ENCODE measurements around the gene SFSWAP.

The SFSWAP gene

GRCh38 chr12:131723532-131723931 lies 12.6 kb downstream of the SFSWAP start:
- Histone ChIP-seq H3K4me3 (replicated peaks; ENCODE audit: insufficient read depth, low read length) (no peak overlapping the region), H3K27me3 (ENCODE audit: insufficient read depth, poor library complexity, severe bottlenecking) (no peaks in the 10 kb centered on the region), H3K27ac (replicated peaks) (no peak overlapping the region)
- TF ChIP-seq POLR2AphosphoS5 (IDR thresholded peaks at IDR 0.05; ENCODE audit: low read depth) = no peak
- no peak for TF ChIP-seq REST (IDR thresholded peaks at IDR 0.05; ENCODE audit: insufficient replicate concordance, low read depth)
- no peak for TF ChIP-seq GABPA (IDR thresholded peaks at IDR 0.05; ENCODE audit: low read depth)
- no peak for TF ChIP-seq CTCF (IDR thresholded peaks at IDR 0.05; ENCODE audit: insufficient read depth, low read length)
- no peak for TF ChIP-seq SPI1 (IDR thresholded peaks at IDR 0.05; ENCODE audit: borderline replicate concordance, low read depth)
- DNase-seq (ENCODE audit: low read depth in 1 of 2, low spot score in 1 of 2) = no peak

- Histone ChIP-seq H3K4me3 (replicated peaks; ENCODE audit: insufficient read depth, low read length) (no peak overlapping the region), H3K27me3 (ENCODE audit: insufficient read depth, poor library complexity, severe bottlenecking) (no peaks in the 10 kb centered on the region), H3K27ac (replicated peaks) (no peak overlapping the region)
- TF ChIP-seq REST (IDR thresholded peaks at IDR 0.05; ENCODE audit: insufficient replicate concordance, low read depth) = no peak
- TF ChIP-seq POLR2AphosphoS5 (IDR thresholded peaks at IDR 0.05; ENCODE audit: low read depth) = no peak
- TF ChIP-seq GABPA (IDR thresholded peaks at IDR 0.05; ENCODE audit: low read depth) = no peak
- no peak for TF ChIP-seq CTCF (IDR thresholded peaks at IDR 0.05; ENCODE audit: insufficient read depth, low read length)
- no peak for TF ChIP-seq SPI1 (IDR thresholded peaks at IDR 0.05; ENCODE audit: borderline replicate concordance, low read depth)
- no peak for DNase-seq (ENCODE audit: low read depth in 1 of 2, low spot score in 1 of 2)
These were observed 13.6 kb downstream of the SFSWAP start for GRCh38 chr12:131724534-131724933.

GRCh38 chr12:131725503-131725902 lies 14.6 kb downstream of the SFSWAP start:
- TF ChIP-seq POLR2AphosphoS5 (IDR thresholded peaks at IDR 0.05; ENCODE audit: low read depth) (no peak), REST (IDR thresholded peaks at IDR 0.05; ENCODE audit: insufficient replicate concordance, low read depth) (no peak)
- no peak overlapping the region for H3K27ac ChIP-seq (replicated peaks)

GRCh38 chr12:131728720-131729119 lies 17.8 kb downstream of the SFSWAP start:
- H3K27me3 ChIP-seq (ENCODE audit: insufficient read depth, poor library complexity, severe bottlenecking) = no peaks in the 10 kb centered on the region
- H3K27ac ChIP-seq (replicated peaks) = no peak overlapping the region
- TF ChIP-seq CTCF (IDR thresholded peaks at IDR 0.05; ENCODE audit: insufficient read depth, low read length) = no peak
- TF ChIP-seq GABPA (IDR thresholded peaks at IDR 0.05; ENCODE audit: low read depth) = no peak
- TF ChIP-seq POLR2AphosphoS5 (IDR thresholded peaks at IDR 0.05; ENCODE audit: low read depth) = no peak
- no peak for TF ChIP-seq SPI1 (IDR thresholded peaks at IDR 0.05; ENCODE audit: borderline replicate concordance, low read depth)
- TF ChIP-seq REST (IDR thresholded peaks at IDR 0.05; ENCODE audit: insufficient replicate concordance, low read depth) = no peak
- DNase-seq (ENCODE audit: low read depth in 1 of 2, low spot score in 1 of 2) = no peak
- H3K4me3 ChIP-seq (replicated peaks; ENCODE audit: insufficient read depth, low read length) = no peak overlapping the region

More at GRCh38 chr12:131725503-131725902, 14.6 kb downstream of the SFSWAP start:
- DNase-seq (ENCODE audit: low read depth in 1 of 2, low spot score in 1 of 2) = no peak
- H3K4me3 ChIP-seq (replicated peaks; ENCODE audit: insufficient read depth, low read length) = no peak overlapping the region
- H3K27me3 ChIP-seq (ENCODE audit: insufficient read depth, poor library complexity, severe bottlenecking) = no peaks in the 10 kb centered on the region

Measured in HL-60 (cell line).